Activated naive CD4-positive, alpha-beta T cell treated with anti-CD3 and anti-CD28 coated beads for 36 hours (primary cell): ENCODE data around the gene NPHP4. TPM values are rescaled to one million over a fixed set of nuclear protein-coding genes. Genes with fewer than 3 reads are reported as not detected.
"Not testable (repeated sequence)": the region's sequence is repeated elsewhere in the genome, so short reads cannot be mapped to it uniquely, and the experiment has no call there.

Source experiments
- CTCF ChIA-PET: fragments of 350-600 bp; sonication (Branson Sonifier 250); formaldehyde crosslinking; loops from one replicate; lab custom pipeline; 2021; ENCODE audit warnings: antibody characterized with exemption; lab: Charles Lee
- DNase-seq: peaks from one replicate; pipeline ENCODE4 v3.0.0-alpha.2; 2020
- H3K27ac Mint-ChIP-seq: one replicate; pipeline ENCODE4 v1.8.0; 2021; ENCODE audit warnings: mild to moderate bottlenecking, mixed read lengths
- H3K27me3 Mint-ChIP-seq: one replicate; pipeline ENCODE4 v1.8.0; 2021; ENCODE audit warnings: low read depth, mixed read lengths
- H3K36me3 Mint-ChIP-seq: one replicate; pipeline ENCODE4 v1.8.0; 2021; ENCODE audit warnings: low read depth, mixed read lengths
- H3K4me1 Mint-ChIP-seq: one replicate; pipeline ENCODE4 v1.8.0; 2021; ENCODE audit warnings: low read depth, mixed read lengths
- H3K4me3 Mint-ChIP-seq: one replicate; pipeline ENCODE4 v1.8.0; 2021; ENCODE audit warnings: mild to moderate bottlenecking, moderate library complexity, mixed read lengths
- H3K9me3 Mint-ChIP-seq: one replicate; pipeline ENCODE4 v1.8.0; 2021; ENCODE audit warnings: mixed read lengths
- intact Hi-C: fragments of 100-400 bp; cut with micrococcal nuclease; formaldehyde crosslinking; loops from one replicate; pipeline ENCODE4 v1.15.1; 2023
- total RNA-seq, 2 experiments: library from RNA; stranded (reverse); gene quantifications; one replicate each; pipeline ENCODE4 v1.2.3, GENCODE V29; 2021

Gene NPHP4
- total RNA-seq, 2 experiments from 2014 or later: 10.7 to 11.2 TPM

DNA sequence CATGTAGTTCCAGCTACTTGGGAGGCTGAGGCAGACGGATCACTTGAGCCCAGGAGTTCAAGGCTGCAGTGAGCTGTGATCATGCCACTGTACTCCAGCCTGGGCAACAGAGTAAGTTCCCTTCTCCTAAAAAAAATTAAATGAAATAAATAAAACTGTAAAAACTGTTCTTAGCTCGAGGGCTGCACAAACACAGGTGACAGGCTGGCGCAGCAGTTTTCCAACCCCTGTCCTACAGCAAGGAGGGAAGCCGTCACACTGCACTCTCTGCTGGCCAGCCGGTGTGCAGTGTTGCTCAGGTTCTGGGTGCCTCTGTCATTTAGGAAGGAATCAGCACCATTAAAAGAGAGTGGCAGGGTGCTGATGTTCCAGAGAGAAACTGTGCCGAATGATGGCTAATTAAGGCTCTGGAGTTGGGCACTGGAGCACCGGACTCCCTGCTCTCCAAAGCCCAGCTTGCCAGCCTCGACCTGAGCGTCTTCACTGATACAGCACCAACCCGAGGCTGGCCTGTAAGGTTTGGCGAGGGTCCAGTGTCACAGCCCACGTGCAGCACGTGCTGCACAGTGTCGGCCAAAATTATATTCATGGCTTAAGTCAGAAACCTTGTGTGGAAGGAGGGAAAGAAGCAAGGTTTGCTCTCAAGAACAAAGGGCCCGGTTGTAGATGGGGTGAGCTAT lies 27.1 kb upstream of the NPHP4 start:
- CTCF ChIA-PET: no interaction called here
- peaks cover 6% of the 10 kb centered on the region for H3K9me3 Mint-ChIP-seq

DNA sequence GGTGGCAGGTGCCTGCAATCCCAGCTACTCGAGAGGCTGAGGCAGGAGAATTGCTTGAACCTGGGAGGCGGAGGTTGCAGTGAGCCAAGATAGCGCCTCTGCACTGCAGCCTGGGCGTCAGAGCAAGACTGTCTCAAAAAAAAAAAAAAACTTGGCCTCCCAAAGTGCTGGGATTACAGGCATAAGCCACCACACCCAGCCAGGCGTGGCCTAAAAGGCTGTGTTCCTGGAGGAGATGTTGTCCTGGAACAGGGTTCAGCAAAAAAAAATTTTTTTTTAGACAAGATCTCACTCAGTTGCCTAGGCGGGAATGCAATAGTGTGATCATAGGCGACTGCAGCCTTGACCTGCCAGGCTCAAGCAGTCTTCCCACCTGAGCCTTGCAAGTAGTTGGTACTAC lies 25.4 kb upstream of the NPHP4 start:
- H3K4me1 Mint-ChIP-seq, intact Hi-C loops, H3K9me3 Mint-ChIP-seq, H3K27ac Mint-ChIP-seq, H3K27me3 Mint-ChIP-seq, CTCF ChIA-PET, H3K4me3 Mint-ChIP-seq, H3K36me3 Mint-ChIP-seq, DNase-seq: not testable (repeated sequence)

More for the DNA sequence above, 27.1 kb upstream of the NPHP4 start:
- no peak for DNase-seq
- no peaks in the 10 kb centered on the region for H3K27me3 Mint-ChIP-seq
- H3K36me3 Mint-ChIP-seq: peaks cover 3% of the 10 kb centered on the region
- intact Hi-C loops: no loop called here
- H3K27ac Mint-ChIP-seq: no peak overlapping the region
- no peaks in the 10 kb centered on the region for H3K4me1 Mint-ChIP-seq
- no peak overlapping the region for H3K4me3 Mint-ChIP-seq

DNA sequence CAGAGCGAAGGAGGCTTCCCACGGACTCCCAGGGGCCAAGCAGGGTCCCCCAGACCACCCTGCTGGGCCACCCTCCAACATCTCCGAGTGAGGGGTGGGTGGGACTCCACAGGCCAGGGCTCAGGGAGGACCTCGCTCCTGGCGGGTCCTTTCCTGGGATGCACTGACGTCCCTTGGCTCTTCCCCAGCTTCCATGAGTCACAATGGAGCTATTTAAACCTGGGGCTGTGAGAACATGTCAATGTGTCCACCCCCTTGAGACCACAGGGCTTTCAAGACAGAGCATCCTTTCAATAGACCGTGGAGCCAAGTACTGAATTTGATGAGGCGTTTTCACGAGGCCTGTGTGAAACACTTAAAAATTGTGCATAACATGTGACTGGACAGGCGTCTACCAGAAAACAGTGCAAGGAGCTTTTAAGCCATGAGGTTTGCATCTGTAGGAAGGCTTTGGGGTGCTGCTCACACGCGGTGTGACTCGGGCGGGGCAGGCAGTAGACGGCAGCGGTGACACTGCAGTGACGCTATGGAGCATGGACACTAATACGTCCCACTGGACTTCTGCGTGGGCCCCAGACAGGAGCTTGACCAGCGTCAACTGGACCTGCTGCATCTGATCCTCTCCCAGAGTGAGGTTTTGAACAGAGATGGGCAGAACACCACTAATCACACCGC lies 24.1 kb upstream of the NPHP4 start:
- peaks cover 3% of the 10 kb centered on the region for H3K36me3 Mint-ChIP-seq
- no peak for DNase-seq
- H3K27me3 Mint-ChIP-seq: no peaks in the 10 kb centered on the region
- no peak overlapping the region for H3K4me3 Mint-ChIP-seq
- no peak overlapping the region for H3K27ac Mint-ChIP-seq
- CTCF ChIA-PET: no interaction called here
- no peaks in the 10 kb centered on the region for H3K9me3 Mint-ChIP-seq
- no peaks in the 10 kb centered on the region for H3K4me1 Mint-ChIP-seq
- intact Hi-C loops: no loop called here

- intact Hi-C loops: no loop called here
- Mint-ChIP-seq H3K4me3 (no peak overlapping the region), H3K27me3 (no peaks in the 10 kb centered on the region), H3K27ac (no peak overlapping the region), H3K4me1 (peaks cover 2% of the 10 kb centered on the region), H3K9me3 (no peaks in the 10 kb centered on the region), H3K36me3 (no peaks in the 10 kb centered on the region)
- DNase-seq: no peak
- CTCF ChIA-PET: interaction anchor here (0.7 kb wide), 1 partner anchor 107 kb away, joined by 4 read pairs; no protein-coding TSS in a partner anchor
These were observed 22.1 kb upstream of the NPHP4 start for GRCh38 chr1:6014130-6014999.

DNA sequence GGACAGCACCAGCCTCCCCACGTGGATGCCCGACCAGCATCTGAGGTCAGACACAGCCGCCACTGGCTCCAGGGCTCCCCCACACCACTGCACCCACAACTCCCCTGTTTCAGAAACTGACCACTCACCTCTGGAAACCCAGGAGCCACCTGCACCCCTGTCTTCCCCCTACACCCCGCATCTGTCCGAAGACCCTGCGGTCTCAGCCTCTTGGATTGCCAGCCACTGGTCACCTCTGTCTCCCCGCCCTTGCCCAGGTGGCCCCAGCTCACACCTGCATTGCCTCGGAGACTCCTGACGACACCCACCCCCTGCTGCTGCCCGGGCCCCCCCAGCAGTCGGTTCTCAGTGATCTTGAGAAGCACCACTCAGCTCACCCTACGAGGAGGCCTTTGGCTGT lies 21.3 kb upstream of the NPHP4 start:
- CTCF ChIA-PET: no interaction called here
- H3K4me3 Mint-ChIP-seq: no peak overlapping the region
- no peaks in the 10 kb centered on the region for H3K9me3 Mint-ChIP-seq
- H3K27ac Mint-ChIP-seq: no peak overlapping the region
- no peaks in the 10 kb centered on the region for H3K36me3 Mint-ChIP-seq
- peaks cover 2% of the 10 kb centered on the region for H3K4me1 Mint-ChIP-seq
- intact Hi-C loops: no loop called here
- H3K27me3 Mint-ChIP-seq: no peaks in the 10 kb centered on the region
- no peak for DNase-seq

DNA sequence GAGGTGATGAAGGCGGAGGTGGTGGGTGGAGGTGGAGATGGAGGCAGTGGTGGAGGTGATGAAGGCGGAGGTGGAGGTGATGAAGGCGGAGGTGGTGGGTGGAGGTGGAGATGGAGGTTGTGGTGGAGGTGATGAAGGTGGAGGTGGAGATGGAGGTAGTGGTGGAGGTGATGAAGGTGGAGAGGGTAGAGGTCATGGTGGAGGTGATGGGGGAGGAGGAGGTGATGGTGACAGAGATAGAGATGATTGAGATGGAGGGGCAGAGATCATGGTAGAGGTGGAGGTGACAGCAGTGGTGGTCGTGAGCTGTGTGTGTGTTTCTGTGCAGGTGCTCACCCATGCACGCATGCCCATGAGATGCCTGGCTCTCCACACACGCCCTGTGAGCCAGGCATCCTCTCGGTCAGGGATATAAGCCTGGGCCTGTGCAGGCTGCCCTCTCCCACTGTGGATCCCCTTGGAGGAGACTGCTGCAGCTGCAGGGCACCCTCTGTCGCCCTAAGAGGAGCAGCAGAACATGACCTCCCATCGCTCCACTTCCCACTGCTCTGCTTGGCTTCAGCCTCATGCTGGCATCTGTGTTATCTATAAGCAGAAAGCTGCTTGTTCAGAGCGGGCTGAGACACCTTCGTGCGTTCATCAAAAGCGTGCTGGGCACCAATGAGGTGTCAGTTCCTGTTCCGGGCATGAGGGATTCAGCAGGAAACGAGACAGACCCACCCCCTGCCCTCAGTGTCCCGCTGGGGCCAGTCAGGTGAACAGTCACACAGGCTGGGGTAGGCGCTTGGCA lies 20.5 kb upstream of the NPHP4 start:
- no peaks in the 10 kb centered on the region for H3K9me3 Mint-ChIP-seq
- CTCF ChIA-PET: no interaction called here
- no peaks in the 10 kb centered on the region for H3K36me3 Mint-ChIP-seq

GRCh38 chr1:6011946-6012258 lies 19.7 kb upstream of the NPHP4 start:
- CTCF ChIA-PET: no interaction called here
- no peak overlapping the region for H3K4me3 Mint-ChIP-seq
- no peaks in the 10 kb centered on the region for H3K36me3 Mint-ChIP-seq
- H3K27me3 Mint-ChIP-seq: no peaks in the 10 kb centered on the region
- no peak overlapping the region for H3K27ac Mint-ChIP-seq
- intact Hi-C loops: no loop called here
- H3K9me3 Mint-ChIP-seq: no peaks in the 10 kb centered on the region
- H3K4me1 Mint-ChIP-seq: peaks cover 6% of the 10 kb centered on the region
- no peak for DNase-seq

More for the DNA sequence above, 20.5 kb upstream of the NPHP4 start:
- Mint-ChIP-seq H3K27ac (no peak overlapping the region), H3K4me1 (peaks cover 2% of the 10 kb centered on the region), H3K27me3 (no peaks in the 10 kb centered on the region), H3K4me3 (no peak overlapping the region)
- DNase-seq: no peak
- intact Hi-C loops: no loop called here

DNA sequence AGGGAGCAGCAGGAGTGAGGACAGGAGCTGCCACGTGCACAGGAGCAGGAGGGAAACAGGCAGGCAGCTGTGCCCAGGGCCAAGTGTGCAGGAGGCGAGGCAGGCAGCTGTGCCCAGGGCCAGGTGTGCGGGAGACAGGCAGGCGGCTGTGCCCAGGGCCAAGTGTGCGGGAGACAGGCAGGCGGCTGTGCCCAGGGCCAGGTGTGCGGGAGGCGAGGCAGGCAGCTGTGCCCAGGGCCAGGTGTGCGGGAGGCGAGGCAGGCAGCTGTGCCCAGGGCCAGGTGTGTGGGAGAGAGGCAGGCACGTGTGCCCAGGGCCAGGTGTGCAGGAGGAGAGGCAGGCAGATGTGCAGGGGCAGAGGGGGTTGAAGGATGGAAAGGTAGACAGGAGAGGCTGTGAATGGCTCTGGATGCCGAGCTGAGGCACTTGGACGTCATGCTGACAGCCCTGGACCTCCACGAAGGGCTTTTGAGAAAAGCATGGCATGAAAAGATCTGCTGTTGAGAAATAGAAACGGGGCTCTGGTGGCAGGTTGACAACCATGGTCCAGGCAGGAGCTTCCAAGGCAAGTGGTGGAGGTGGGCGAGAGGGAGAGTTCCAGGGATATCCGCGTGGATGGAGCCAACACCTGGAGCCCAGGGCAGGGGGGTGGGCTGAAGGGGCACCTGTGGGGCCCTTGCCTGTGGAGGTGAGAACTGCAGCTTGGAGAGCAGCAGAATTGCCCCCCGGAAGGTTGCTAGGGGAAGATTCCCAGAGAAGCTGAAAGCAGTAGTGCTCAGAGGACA lies 19.1 kb upstream of the NPHP4 start:
- DNase-seq: no peak
- H3K36me3 Mint-ChIP-seq: no peaks in the 10 kb centered on the region
- H3K4me3 Mint-ChIP-seq: no peak overlapping the region
- H3K9me3 Mint-ChIP-seq: no peaks in the 10 kb centered on the region
- CTCF ChIA-PET: no interaction called here
- no peaks in the 10 kb centered on the region for H3K27me3 Mint-ChIP-seq
- intact Hi-C loops: no loop called here
- H3K27ac Mint-ChIP-seq: no peak overlapping the region
- peaks cover 9% of the 10 kb centered on the region for H3K4me1 Mint-ChIP-seq

GRCh38 chr1:6010554-6010953 lies 18.3 kb upstream of the NPHP4 start:
- DNase-seq: no peak
- Mint-ChIP-seq H3K9me3 (no peaks in the 10 kb centered on the region), H3K4me3 (no peak overlapping the region), H3K4me1 (peaks cover 9% of the 10 kb centered on the region), H3K27me3 (no peaks in the 10 kb centered on the region), H3K27ac (no peak overlapping the region), H3K36me3 (no peaks in the 10 kb centered on the region)
- intact Hi-C loops: no loop called here
- CTCF ChIA-PET: no interaction called here

- Mint-ChIP-seq H3K9me3 (no peaks in the 10 kb centered on the region), H3K36me3 (no peaks in the 10 kb centered on the region), H3K27ac (no peak overlapping the region), H3K4me3 (no peak overlapping the region), H3K4me1 (peaks cover 9% of the 10 kb centered on the region), H3K27me3 (no peaks in the 10 kb centered on the region)
- intact Hi-C loops: no loop called here
- DNase-seq: no peak
- CTCF ChIA-PET: no interaction called here
These were observed 17.2 kb upstream of the NPHP4 start for GRCh38 chr1:6009120-6010040.

- no peak overlapping the region for H3K27ac Mint-ChIP-seq
- H3K4me3 Mint-ChIP-seq: no peak overlapping the region
- no peaks in the 10 kb centered on the region for H3K9me3 Mint-ChIP-seq
- CTCF ChIA-PET: no interaction called here
- no peak for DNase-seq
- intact Hi-C loops: no loop called here
- peaks cover 9% of the 10 kb centered on the region for H3K4me1 Mint-ChIP-seq
- H3K27me3 Mint-ChIP-seq: no peaks in the 10 kb centered on the region
- H3K36me3 Mint-ChIP-seq: no peaks in the 10 kb centered on the region
These were observed 16.5 kb upstream of the NPHP4 start for GRCh38 chr1:6008696-6009095.
